Parathyroid adenoma (tissue), 2 donors: Measurements from ENCODE around the gene CAT.
A peak's percentile ranks its signal among the peaks of the same experiment; 100 is the strongest.

ENCODE experiments used
- H2AFZ ChIP-seq: fragments of 300-600 bp; sonication (generic); one replicate; pipeline ENCODE4 v1.7.0; 2017; ENCODE audit warnings: antibody characterized with exemption, mild to moderate bottlenecking
- H3K27ac ChIP-seq: fragments of 300-600 bp; sonication (generic); one replicate; pipeline ENCODE4 v1.7.0; 2017
- H3K27me3 ChIP-seq: fragments of 300-600 bp; sonication (generic); one replicate; pipeline ENCODE4 v1.7.0; 2017; ENCODE audit warnings: low read length; ENCODE audit not compliant: control insufficient read depth, insufficient read depth
- H3K36me3 ChIP-seq: fragments of 300-600 bp; sonication (generic); one replicate; pipeline ENCODE4 v1.7.0; 2017; ENCODE audit warnings: low read length; ENCODE audit not compliant: control insufficient read depth, insufficient read depth
- H3K4me1 ChIP-seq: fragments of 300-600 bp; sonication (generic); one replicate; pipeline ENCODE4 v1.7.0; 2017; ENCODE audit warnings: control low read depth
- H3K4me2 ChIP-seq: fragments of 300-600 bp; sonication (generic); one replicate; pipeline ENCODE4 v1.7.0; 2017; ENCODE audit warnings: low read length
- H3K4me3 ChIP-seq: fragments of 300-600 bp; sonication (generic); one replicate; pipeline ENCODE4 v1.7.0; 2017; ENCODE audit warnings: low read depth, low read length
- H3K79me2 ChIP-seq: fragments of 300-600 bp; sonication (generic); one replicate; pipeline ENCODE4 v1.7.0; 2017; ENCODE audit warnings: control low read depth
- H3K9ac ChIP-seq: fragments of 300-600 bp; sonication (generic); one replicate; pipeline ENCODE4 v1.7.0; 2017; ENCODE audit warnings: mild to moderate bottlenecking
- H3K9me3 ChIP-seq: fragments of 300-600 bp; sonication (generic); one replicate; pipeline ENCODE4 v1.7.0; 2017; ENCODE audit warnings: low read length; ENCODE audit not compliant: control insufficient read depth
- TF ChIP-seq, protein P1 (sequence below): fragments of 300-600 bp; sonication (generic); IDR thresholded peaks from one replicate; pipeline ENCODE4 v1.7.0; 2017; ENCODE audit warnings: antibody characterized with exemption, mild to moderate bottlenecking
- donor health status: primary hyperparathyroidism.

Gene CAT

DNA sequence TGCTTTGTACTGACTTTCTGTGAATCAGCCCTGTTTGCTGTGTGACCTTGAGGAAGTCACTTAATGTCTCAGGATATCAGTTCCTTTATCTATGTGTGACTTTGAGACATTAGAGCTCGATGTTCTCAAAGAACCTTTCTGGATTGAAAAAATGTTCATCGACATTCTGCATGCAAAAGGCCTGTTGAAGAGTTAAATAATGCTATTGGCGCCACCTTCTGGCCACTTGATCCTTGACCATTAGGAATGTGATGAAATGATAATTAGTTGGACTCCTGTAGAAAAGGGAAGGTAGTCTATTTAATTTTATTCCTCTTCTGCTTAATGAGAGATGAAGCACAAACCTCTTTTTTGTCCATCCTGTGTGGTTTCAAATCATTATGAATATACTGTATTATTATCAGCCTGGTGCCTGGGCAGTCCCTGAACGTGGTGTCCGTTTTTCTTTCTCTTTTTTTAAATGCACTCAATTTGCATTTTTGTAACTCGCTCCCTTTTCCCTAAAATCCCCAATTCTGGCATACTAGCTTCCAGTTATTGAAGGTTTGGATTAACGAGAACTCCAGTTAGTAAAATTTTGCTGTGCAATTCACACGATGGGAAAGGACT, 54.2 kb downstream of the CAT start:
- Histone ChIP-seq H3K9ac (no peak overlapping the region), H3K79me2 (no peaks in the 10 kb centered on the region), H2AFZ (no peak overlapping the region), H3K36me3 (no peaks in the 10 kb centered on the region), H3K27me3 (no peaks in the 10 kb centered on the region), H3K27ac (no peak overlapping the region), H3K4me1 (no peaks in the 10 kb centered on the region), H3K4me3 (no peak overlapping the region), H3K4me2 (no peak overlapping the region), H3K9me3 (no peaks in the 10 kb centered on the region)
- TF ChIP-seq, protein P1, sequence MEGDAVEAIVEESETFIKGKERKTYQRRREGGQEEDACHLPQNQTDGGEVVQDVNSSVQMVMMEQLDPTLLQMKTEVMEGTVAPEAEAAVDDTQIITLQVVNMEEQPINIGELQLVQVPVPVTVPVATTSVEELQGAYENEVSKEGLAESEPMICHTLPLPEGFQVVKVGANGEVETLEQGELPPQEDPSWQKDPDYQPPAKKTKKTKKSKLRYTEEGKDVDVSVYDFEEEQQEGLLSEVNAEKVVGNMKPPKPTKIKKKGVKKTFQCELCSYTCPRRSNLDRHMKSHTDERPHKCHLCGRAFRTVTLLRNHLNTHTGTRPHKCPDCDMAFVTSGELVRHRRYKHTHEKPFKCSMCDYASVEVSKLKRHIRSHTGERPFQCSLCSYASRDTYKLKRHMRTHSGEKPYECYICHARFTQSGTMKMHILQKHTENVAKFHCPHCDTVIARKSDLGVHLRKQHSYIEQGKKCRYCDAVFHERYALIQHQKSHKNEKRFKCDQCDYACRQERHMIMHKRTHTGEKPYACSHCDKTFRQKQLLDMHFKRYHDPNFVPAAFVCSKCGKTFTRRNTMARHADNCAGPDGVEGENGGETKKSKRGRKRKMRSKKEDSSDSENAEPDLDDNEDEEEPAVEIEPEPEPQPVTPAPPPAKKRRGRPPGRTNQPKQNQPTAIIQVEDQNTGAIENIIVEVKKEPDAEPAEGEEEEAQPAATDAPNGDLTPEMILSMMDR, result peak; percentile 46

DNA sequence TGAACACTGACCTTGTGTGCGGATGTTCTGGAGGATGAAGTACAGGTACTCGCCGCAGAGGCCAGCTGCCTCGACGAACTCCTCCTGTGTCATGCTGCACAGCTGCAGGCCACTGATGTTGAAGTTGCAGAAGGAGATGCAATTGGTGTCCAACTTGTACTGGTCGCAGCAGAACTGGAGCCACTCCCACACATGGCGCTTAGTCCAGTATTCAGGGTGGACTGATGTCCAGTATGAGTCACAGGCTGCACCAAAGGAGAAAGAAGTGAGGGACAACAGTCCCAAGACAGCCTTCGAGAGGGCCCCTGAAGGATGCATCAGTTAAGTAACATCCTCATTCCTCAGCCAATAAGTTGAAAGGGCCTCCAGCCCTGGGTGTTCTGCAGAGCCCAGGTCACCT, 54.7 kb downstream of the CAT start:
- H3K9me3 ChIP-seq, result no peaks in the 10 kb centered on the region
- no peak overlapping the region for H3K4me2 ChIP-seq
- H3K27me3 ChIP-seq, result no peaks in the 10 kb centered on the region
- H3K9ac ChIP-seq, result no peak overlapping the region
- H3K79me2 ChIP-seq, result no peaks in the 10 kb centered on the region
- no peaks in the 10 kb centered on the region for H3K36me3 ChIP-seq
- TF ChIP-seq, protein P1, result no peak
- no peak overlapping the region for H2AFZ ChIP-seq
- no peak overlapping the region for H3K27ac ChIP-seq
- no peaks in the 10 kb centered on the region for H3K4me1 ChIP-seq
- H3K4me3 ChIP-seq, result no peak overlapping the region

DNA sequence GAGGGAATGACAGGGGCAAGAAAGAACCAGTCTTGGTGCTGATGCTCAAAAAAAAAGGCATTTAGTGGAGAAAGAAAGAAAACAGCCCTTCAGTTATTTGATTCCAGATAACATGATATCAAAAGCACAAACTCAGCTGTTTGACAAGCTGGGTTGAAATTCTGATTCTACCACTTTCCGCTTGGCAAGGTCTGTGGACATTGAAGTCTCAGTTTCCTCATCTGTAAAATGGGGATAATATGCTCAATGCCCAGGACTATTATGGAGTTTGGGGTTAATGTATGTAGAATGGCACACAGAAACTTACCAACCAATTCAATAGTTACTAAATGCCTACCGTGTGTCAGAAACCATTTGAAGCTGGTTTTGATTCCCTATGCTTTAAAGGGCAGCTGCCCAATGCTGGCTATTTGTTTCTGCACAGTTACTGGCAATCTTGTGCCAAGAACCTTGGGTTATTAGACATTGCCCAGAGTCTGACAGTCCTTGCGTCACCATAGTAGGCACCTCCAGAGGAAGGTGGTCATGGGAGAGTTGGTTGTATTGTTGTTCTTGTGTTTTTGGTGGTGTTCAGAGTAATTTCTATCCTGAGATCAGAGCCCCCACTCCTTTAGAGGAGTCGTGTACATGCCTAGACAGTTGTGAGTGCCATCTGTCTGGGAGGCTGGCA, 55.3 kb downstream of the CAT start:
- Histone ChIP-seq H3K4me2 (no peak overlapping the region), H3K4me3 (no peak overlapping the region), H3K9ac (no peak overlapping the region), H3K4me1 (no peaks in the 10 kb centered on the region), H3K9me3 (no peaks in the 10 kb centered on the region), H3K79me2 (no peaks in the 10 kb centered on the region), H3K27ac (no peak overlapping the region), H2AFZ (no peak overlapping the region), H3K36me3 (no peaks in the 10 kb centered on the region), H3K27me3 (no peaks in the 10 kb centered on the region)
- TF ChIP-seq, protein P1, result no peak

DNA sequence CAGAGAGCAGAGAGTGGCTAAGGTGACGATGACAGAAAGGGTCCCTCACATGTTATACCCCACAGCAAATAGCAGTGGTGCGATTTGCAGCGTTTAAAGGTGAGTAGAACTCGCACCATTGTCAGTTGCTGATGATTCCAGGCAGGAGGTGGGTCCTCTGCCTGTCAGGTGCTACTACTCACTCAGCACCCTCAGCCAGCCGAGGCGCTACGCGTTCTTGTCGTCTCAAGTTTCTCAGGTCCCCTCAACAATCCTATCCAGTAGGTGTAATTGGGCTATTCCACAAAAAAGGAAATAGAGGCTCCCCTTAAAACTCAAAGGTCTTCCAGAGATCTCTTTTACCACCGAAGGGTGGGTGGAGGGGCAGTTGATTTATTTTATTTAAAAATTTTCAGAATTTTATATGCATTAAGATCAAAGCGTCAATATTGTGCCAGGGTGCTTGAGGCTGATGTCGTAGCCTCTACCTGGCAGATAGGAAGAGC, 56.5 kb downstream of the CAT start:
- H3K36me3 ChIP-seq, result no peaks in the 10 kb centered on the region
- no peak overlapping the region for H2AFZ ChIP-seq
- TF ChIP-seq, protein P1, result no peak
- no peaks in the 10 kb centered on the region for H3K79me2 ChIP-seq
- no peak overlapping the region for H3K9ac ChIP-seq
- H3K27me3 ChIP-seq, result no peaks in the 10 kb centered on the region
- H3K27ac ChIP-seq, result no peak overlapping the region
- no peaks in the 10 kb centered on the region for H3K4me1 ChIP-seq
- no peaks in the 10 kb centered on the region for H3K9me3 ChIP-seq
- H3K4me2 ChIP-seq, result no peak overlapping the region
- H3K4me3 ChIP-seq, result no peak overlapping the region
